ENCODE measurements around the gene C1orf159. TPM values are rescaled to one million over a fixed set of nuclear protein-coding genes. Genes with fewer than 3 reads are reported as not detected.

The C1orf159 gene
- total RNA-seq, 1 donor from 2014 or later, result 11.7 TPM

- no peak for TF ChIP-seq CTCF (IDR thresholded peaks at IDR 0.05)
- intact Hi-C loops (cut with DNase I), result no loop called here
Measured at GRCh38 chr1:1092149-1092855, 23.6 kb downstream of the C1orf159 start.

DNA sequence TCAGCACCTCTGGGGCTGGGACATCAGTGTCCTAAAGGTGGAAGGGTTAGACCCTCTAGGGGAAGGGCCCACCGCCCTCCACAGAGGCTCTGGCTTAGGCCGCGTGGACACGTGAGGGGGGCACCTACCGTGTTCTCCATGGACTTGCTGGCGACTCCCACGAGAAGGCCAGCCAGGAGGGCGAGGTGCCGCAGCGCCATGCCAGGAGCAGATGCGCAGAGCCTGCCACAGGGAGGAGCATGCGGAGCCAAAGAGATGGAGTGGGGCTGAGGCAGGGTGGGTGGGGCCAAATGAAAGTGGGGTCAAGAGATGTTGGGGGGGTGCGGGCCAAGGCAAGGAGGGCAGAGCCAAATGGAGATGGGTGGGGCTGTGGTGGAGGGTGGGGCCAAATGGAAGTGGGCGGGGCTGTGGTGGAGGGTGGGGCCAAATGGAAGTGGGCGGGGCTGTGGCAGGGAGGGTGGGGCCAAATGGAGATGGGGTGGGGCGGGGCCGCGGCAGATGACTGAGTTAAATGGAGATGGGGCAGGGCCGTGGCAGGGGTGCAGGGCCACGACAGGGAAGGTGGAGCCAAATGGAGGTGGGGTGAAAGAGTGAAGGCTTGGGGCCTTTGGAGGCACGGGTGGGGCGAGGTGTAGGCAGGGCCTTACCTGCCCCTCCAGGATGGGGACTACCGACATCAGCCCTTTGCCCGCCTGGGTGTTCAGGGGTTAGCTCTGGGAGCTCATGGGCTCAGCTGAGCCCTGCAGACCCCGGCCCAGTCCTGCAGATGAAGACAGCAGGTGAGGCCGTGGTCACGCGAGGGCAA is 24.3 kb downstream of the C1orf159 start:
- no peaks in the 10 kb centered on the region for H3K36me3 ChIP-seq
- ATAC-seq, result no peak

More at GRCh38 chr1:1092149-1092855, 23.6 kb downstream of the C1orf159 start:
- no peaks in the 10 kb centered on the region for H3K27me3 ChIP-seq (ENCODE audit: low read depth)
- ATAC-seq (no peak), DNase-seq (peak; percentile 39)
- no peak overlapping the region for H3K4me3 ChIP-seq
- H3K27ac ChIP-seq, result no peak overlapping the region
- H3K9me3 ChIP-seq, result no peaks in the 10 kb centered on the region
- H3K36me3 ChIP-seq, result no peaks in the 10 kb centered on the region
- H3K4me1 ChIP-seq, result no peaks in the 10 kb centered on the region

DNA sequence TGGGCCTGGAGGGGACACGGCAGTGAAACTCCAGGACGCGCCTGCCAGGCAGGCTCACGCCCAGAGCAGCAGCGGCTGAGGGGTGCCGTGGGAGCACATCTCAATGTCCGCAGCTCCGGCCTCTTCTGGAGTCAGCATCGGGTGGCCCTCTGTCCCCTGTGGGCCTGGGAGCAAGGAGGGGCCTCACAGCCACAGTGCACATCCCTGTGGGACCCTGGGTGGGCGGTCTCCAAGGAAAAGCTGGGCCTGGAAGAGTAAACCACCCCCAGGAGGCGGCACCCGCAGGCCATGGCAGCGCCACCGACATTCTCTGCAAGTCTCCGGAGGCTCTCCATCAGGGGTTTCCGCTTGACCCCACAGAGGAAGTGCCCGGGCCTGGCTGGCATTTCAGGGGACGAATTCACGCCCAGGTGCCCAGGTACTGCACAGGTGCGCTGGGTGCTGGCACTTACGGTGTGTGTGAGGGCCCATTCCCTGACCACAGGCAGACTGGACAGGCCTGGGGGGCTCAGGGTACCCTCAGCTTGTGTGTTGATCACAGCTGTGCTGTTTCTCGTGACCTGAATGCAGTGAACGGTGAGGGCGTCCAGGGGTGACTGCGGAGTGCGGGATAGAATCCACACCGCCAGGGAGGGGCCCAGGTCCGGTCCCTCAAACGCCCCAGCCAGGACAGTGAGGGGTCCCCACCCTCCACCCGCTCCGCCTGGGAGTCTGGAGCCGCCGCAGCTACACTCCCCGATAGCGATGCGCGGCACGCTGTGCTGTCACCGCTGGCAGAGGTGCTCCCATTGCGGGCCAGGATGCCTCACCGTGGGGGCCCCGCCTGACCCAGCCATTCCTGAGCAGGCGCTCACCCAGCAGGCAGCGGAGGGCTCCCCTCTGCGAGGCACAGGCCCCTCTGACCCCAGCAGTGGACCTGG is 25.2 kb downstream of the C1orf159 start:
- Histone ChIP-seq H3K4me1 (no peaks in the 10 kb centered on the region), H3K9me3 (no peaks in the 10 kb centered on the region), H3K27ac (no peak overlapping the region), H3K27me3 (ENCODE audit: low read depth) (no peaks in the 10 kb centered on the region), H3K36me3 (no peaks in the 10 kb centered on the region), H3K4me3 (no peak overlapping the region)
- intact Hi-C loops (cut with DNase I), result no loop called here
- TF ChIP-seq CTCF (IDR thresholded peaks at IDR 0.05), result no peak
- ATAC-seq, result peak in 1 of 2 donors; percentile 12
- DNase-seq, result peak; percentile 43

More for the DNA sequence above, 24.3 kb downstream of the C1orf159 start:
- H3K4me3 ChIP-seq, result no peak overlapping the region
- H3K9me3 ChIP-seq, result no peaks in the 10 kb centered on the region
- no peaks in the 10 kb centered on the region for H3K4me1 ChIP-seq
- intact Hi-C loops (cut with DNase I), result no loop called here
- H3K27me3 ChIP-seq (ENCODE audit: low read depth), result no peaks in the 10 kb centered on the region
- peak; percentile 45 for DNase-seq
- no peak overlapping the region for H3K27ac ChIP-seq
- TF ChIP-seq CTCF (IDR thresholded peaks at IDR 0.05), result no peak

GRCh38 chr1:1089731-1090423 is 26.0 kb downstream of the C1orf159 start:
- ATAC-seq, result no peak
- no peaks in the 10 kb centered on the region for H3K4me1 ChIP-seq
- intact Hi-C loops (cut with DNase I), result no loop called here
- no peaks in the 10 kb centered on the region for H3K27me3 ChIP-seq (ENCODE audit: low read depth)
- peak; percentile 44 for DNase-seq
- H3K36me3 ChIP-seq, result no peaks in the 10 kb centered on the region
- TF ChIP-seq CTCF (IDR thresholded peaks at IDR 0.05), result no peak
- H3K9me3 ChIP-seq, result no peaks in the 10 kb centered on the region
- H3K27ac ChIP-seq, result no peak overlapping the region
- H3K4me3 ChIP-seq, result no peak overlapping the region
